ENCODE data around the gene MCTP2. TPM values are rescaled to one million over a fixed set of nuclear protein-coding genes. Genes with fewer than 3 reads are reported as not detected.
"Not testable (repeated sequence)": the region's sequence is repeated elsewhere in the genome, so short reads cannot be mapped to it uniquely, and the experiment has no call there.

MCTP2 gene
- polyA plus RNA-seq, 4 donors, result 4.1 to 11.7 (median 5.6) TPM

DNA sequence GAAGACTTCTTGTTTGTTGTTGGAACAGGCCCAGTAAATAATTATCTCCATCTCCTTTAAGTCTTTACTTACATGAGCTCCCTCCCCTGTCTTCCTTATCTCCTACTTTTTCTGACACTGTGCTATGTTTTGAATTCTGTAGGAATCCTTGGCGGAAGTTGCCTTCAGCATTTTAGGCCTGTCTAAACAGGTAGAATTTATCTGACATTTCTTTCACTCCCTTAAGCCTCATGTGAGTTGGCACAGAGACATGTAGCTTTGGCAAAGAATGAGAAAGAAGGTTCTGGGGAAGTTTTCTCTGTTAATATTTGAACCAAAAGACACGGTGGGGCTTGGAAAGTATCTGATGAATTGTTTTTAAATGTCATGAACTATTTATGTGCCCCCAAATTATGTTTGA lies 8.1 kb downstream of the MCTP2 start:
- H3K4me3 ChIP-seq (ENCODE audit: low read depth in 1 of 3, low read length in 3 of 3), result no peak overlapping the region
- WGBS, 3 donors, result 12 to 43% (median 33%) methylated on average over 2 of the region's 2 CpGs
- DNase-seq (no peak), FAIRE-seq (no peak)
- no peak overlapping the region for H3K27ac ChIP-seq (ENCODE audit: low read depth in 1 of 3, low read length in 2 of 3)
- peaks cover 2 to 13% (median 5%) of the 10 kb centered on the region in 3 donors for H3K4me1 ChIP-seq (ENCODE audit: control insufficient read depth in 3 of 3, insufficient read depth in 2 of 3, low read depth in 1 of 3, low read length in 2 of 3)
- H3K27me3 ChIP-seq (ENCODE audit: control insufficient read depth in 3 of 3, insufficient read depth in 3 of 3, low read length in 3 of 3), result no peaks in the 10 kb centered on the region
- no peaks in the 10 kb centered on the region for H3K9me3 ChIP-seq (ENCODE audit: control insufficient read depth in 2 of 2, insufficient read depth in 1 of 2, low read depth in 1 of 2, low read length in 1 of 2)
- no peaks in the 10 kb centered on the region for H3K36me3 ChIP-seq (ENCODE audit: control insufficient read depth in 3 of 3, insufficient read depth in 2 of 3, low read depth in 1 of 3, low read length in 3 of 3)

DNA sequence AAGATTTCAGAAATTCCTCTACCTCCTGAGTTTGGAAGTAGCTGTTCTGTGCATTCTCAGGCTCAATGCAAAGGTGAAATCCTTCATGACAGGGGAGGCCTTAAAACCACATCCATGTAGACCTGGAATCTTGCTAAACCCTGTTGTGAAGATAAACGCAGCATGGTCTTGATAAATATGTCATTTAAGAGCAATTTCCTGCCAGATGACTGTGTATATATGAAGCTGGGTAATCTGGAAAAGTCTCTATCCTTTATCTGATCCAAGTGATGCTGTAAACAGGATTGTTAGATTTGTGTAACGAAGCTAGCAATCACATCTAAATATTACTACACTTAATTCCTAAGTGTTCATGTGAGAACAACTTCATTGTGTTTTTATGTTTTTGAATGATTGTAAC lies 9.1 kb downstream of the MCTP2 start:
- FAIRE-seq, result no peak

DNA sequence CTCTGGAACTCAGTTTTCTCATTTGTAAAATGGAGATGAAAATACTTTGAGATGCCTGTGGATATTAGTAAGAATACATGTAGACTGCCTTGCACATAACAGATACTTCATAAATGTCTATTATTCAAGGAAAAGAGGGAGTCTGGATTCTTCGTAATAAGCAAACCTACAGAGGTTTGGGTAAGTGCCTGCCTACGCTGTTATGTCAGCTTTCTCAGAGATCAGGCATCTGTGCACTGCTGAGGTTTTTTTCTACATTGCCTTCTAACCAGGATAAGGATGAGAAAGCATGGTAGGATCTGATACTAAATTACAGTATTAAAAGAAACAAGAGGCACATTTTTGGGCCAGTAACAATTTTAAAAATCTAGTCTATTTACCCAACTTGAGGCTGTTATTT lies 10.9 kb downstream of the MCTP2 start:
- WGBS, 3 donors, result 91 to 98% (median 94%) methylated on average over 2 of the region's 2 CpGs
- no peaks in the 10 kb centered on the region for H3K36me3 ChIP-seq (ENCODE audit: control insufficient read depth in 3 of 3, insufficient read depth in 2 of 3, low read depth in 1 of 3, low read length in 3 of 3)
- H3K27me3 ChIP-seq (ENCODE audit: control insufficient read depth in 3 of 3, insufficient read depth in 3 of 3, low read length in 3 of 3), result no peaks in the 10 kb centered on the region
- H3K27ac ChIP-seq (ENCODE audit: low read depth in 1 of 3, low read length in 2 of 3), result no peak overlapping the region
- FAIRE-seq (no peak), DNase-seq (no peak)
- no peak overlapping the region for H3K4me3 ChIP-seq (ENCODE audit: low read depth in 1 of 3, low read length in 3 of 3)
- H3K9me3 ChIP-seq (ENCODE audit: control insufficient read depth in 2 of 2, insufficient read depth in 1 of 2, low read depth in 1 of 2, low read length in 1 of 2), result no peaks in the 10 kb centered on the region
- H3K4me1 ChIP-seq (ENCODE audit: control insufficient read depth in 3 of 3, insufficient read depth in 2 of 3, low read depth in 1 of 3, low read length in 2 of 3), result peaks cover 2 to 9% (median 5%) of the 10 kb centered on the region in 3 donors

More for the DNA sequence above, 9.1 kb downstream of the MCTP2 start:
- Histone ChIP-seq H3K9me3 (ENCODE audit: control insufficient read depth in 2 of 2, insufficient read depth in 1 of 2, low read depth in 1 of 2, low read length in 1 of 2) (no peaks in the 10 kb centered on the region), H3K4me1 (ENCODE audit: control insufficient read depth in 3 of 3, insufficient read depth in 2 of 3, low read depth in 1 of 3, low read length in 2 of 3) (peaks cover 2 to 11% (median 5%) of the 10 kb centered on the region in 3 donors), H3K4me3 (ENCODE audit: low read depth in 1 of 3, low read length in 3 of 3) (no peak overlapping the region), H3K27ac (ENCODE audit: low read depth in 1 of 3, low read length in 2 of 3) (no peak overlapping the region), H3K36me3 (ENCODE audit: control insufficient read depth in 3 of 3, insufficient read depth in 2 of 3, low read depth in 1 of 3, low read length in 3 of 3) (no peaks in the 10 kb centered on the region), H3K27me3 (ENCODE audit: control insufficient read depth in 3 of 3, insufficient read depth in 3 of 3, low read length in 3 of 3) (no peaks in the 10 kb centered on the region)
- no peak for DNase-seq
- WGBS, 3 donors, result 42 to 49% (median 43%) methylated on average over 2 of the region's 2 CpGs

DNA sequence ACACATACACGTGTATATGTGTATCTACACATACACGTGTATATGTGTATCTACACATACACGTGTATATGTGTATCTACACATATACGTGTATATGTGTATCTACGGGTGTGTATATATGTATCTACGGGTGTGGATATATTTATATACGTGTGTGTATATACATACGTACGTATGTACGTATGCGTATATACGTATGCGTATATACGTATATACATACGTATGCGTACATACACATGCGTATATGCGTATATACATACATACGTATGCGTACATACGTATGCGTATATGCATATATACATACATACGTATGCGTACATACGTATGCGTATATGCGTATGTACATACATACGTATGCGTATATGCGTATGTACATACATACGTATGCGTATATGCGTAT lies 11.6 kb downstream of the MCTP2 start:
- not testable (repeated sequence) for H3K36me3 ChIP-seq (ENCODE audit: control insufficient read depth in 3 of 3, insufficient read depth in 2 of 3, low read depth in 1 of 3, low read length in 3 of 3); H3K27me3 ChIP-seq (ENCODE audit: control insufficient read depth in 3 of 3, insufficient read depth in 3 of 3, low read length in 3 of 3); DNase-seq; H3K27ac ChIP-seq (ENCODE audit: low read depth in 1 of 3, low read length in 2 of 3); H3K4me3 ChIP-seq (ENCODE audit: low read depth in 1 of 3, low read length in 3 of 3); H3K9me3 ChIP-seq (ENCODE audit: control insufficient read depth in 2 of 2, insufficient read depth in 1 of 2, low read depth in 1 of 2, low read length in 1 of 2)
- WGBS, 3 donors, result 98% methylated on average over 33 of the region's 33 CpGs
- H3K4me1 ChIP-seq (ENCODE audit: control insufficient read depth in 3 of 3, insufficient read depth in 2 of 3, low read depth in 1 of 3, low read length in 2 of 3), result peaks cover 3 to 12% (median 5%) of the 10 kb centered on the region in 3 donors
- peak; percentile 68 for FAIRE-seq

DNA sequence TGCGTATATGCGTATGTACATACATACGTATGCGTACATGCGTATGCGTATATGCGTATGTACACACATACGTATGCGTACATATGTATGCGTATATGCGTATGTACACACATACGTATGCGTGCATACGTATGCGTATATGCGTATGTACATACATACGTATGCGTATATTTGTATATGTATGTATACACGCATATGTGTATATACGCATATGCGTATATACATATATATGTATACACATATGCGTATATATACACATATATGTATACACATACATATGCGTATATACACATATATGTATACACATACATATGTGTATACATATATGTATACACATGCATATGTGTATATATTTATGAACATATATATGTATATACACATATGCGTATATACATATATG lies 12.1 kb downstream of the MCTP2 start:
- FAIRE-seq, result no peak
- Histone ChIP-seq H3K4me1 (ENCODE audit: control insufficient read depth in 3 of 3, insufficient read depth in 2 of 3, low read depth in 1 of 3, low read length in 2 of 3) (peaks cover 5 to 12% (median 6%) of the 10 kb centered on the region in 3 donors), H3K27ac (ENCODE audit: low read depth in 1 of 3, low read length in 2 of 3) (no peak overlapping the region), H3K9me3 (ENCODE audit: control insufficient read depth in 2 of 2, insufficient read depth in 1 of 2, low read depth in 1 of 2, low read length in 1 of 2) (no peaks in the 10 kb centered on the region), H3K36me3 (ENCODE audit: control insufficient read depth in 3 of 3, insufficient read depth in 2 of 3, low read depth in 1 of 3, low read length in 3 of 3) (no peaks in the 10 kb centered on the region), H3K4me3 (ENCODE audit: low read depth in 1 of 3, low read length in 3 of 3) (no peak overlapping the region), H3K27me3 (ENCODE audit: control insufficient read depth in 3 of 3, insufficient read depth in 3 of 3, low read length in 3 of 3) (no peaks in the 10 kb centered on the region)
- no peak for DNase-seq
- WGBS, 3 donors, result 98% methylated on average over 24 of the region's 24 CpGs

DNA sequence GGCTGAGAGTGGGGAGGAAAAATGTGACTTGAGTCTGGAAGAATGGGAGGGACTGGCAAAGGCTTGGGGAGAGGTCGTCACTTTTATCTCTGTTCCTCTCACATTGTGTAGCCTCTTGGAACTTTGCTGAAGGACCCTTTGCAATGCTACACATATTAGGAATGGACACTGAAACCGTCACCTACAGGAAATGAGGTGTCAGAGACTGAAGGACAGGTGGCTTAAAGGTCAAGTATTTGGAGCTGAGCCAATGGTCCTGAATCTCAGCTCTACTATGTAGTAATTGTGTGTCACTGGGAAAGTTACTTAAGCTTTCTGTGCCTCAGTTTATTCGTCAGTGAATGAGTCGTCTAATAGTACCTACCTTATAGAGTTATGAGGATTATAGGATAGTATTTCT lies 14.7 kb downstream of the MCTP2 start:
- H3K4me1 ChIP-seq (ENCODE audit: control insufficient read depth in 3 of 3, insufficient read depth in 2 of 3, low read depth in 1 of 3, low read length in 2 of 3), result peaks cover 5 to 8% (median 6%) of the 10 kb centered on the region in 3 donors
- no peak overlapping the region for H3K27ac ChIP-seq (ENCODE audit: low read depth in 1 of 3, low read length in 2 of 3)
- FAIRE-seq (no peak), DNase-seq (no peak)
- H3K4me3 ChIP-seq (ENCODE audit: low read depth in 1 of 3, low read length in 3 of 3), result no peak overlapping the region
- WGBS, 3 donors, result 78 to 82% (median 80%) methylated on average over 4 of the region's 4 CpGs
- no peaks in the 10 kb centered on the region for H3K36me3 ChIP-seq (ENCODE audit: control insufficient read depth in 3 of 3, insufficient read depth in 2 of 3, low read depth in 1 of 3, low read length in 3 of 3)
- no peaks in the 10 kb centered on the region for H3K9me3 ChIP-seq (ENCODE audit: control insufficient read depth in 2 of 2, insufficient read depth in 1 of 2, low read depth in 1 of 2, low read length in 1 of 2)
- H3K27me3 ChIP-seq (ENCODE audit: control insufficient read depth in 3 of 3, insufficient read depth in 3 of 3, low read length in 3 of 3), result no peaks in the 10 kb centered on the region

DNA sequence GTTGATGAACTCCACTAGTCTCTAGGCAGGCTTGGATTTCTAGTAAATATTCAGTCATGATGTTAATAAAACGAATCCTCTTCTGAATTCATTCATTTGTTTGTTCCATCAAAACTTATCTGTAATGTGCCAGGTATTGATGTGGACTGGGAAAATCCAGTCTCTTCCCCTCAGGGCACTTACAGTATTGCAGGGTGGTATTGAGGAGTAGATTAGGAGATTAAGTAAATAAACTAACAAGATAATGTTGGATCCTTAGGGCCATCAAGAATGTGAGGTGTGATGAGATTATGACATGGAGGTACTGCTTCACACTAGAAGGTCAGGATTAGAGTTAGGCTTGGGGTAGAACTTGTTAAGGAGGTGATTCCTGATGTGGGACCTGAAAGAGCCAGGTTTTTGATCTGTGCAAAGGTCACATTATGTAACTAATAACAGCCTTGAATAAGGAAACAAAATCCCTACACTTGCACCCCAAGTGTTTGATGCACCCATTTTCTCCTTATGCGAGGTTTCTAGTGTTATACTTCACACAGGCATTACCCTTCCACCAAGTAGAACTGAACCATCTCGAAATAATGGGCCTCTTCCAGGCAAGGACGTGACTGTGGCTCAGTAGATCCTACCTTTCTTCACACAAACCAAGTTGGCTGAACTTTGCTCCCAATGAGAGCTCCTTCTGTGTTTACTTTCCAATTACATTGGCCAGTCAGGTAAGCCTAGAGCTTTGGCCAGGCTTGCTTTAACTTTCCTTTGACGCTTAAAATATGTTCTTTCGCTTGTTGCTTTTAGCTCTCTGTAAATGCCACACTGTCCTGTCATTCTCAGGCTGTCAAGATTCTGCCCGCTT lies 16.7 kb downstream of the MCTP2 start:
- Histone ChIP-seq H3K36me3 (ENCODE audit: control insufficient read depth in 3 of 3, insufficient read depth in 2 of 3, low read depth in 1 of 3, low read length in 3 of 3) (no peaks in the 10 kb centered on the region), H3K4me3 (ENCODE audit: low read depth in 1 of 3, low read length in 3 of 3) (no peak overlapping the region), H3K9me3 (ENCODE audit: control insufficient read depth in 2 of 2, insufficient read depth in 1 of 2, low read depth in 1 of 2, low read length in 1 of 2) (peaks cover 0 to 3% of the 10 kb centered on the region in 2 donors), H3K27me3 (ENCODE audit: control insufficient read depth in 3 of 3, insufficient read depth in 3 of 3, low read length in 3 of 3) (no peaks in the 10 kb centered on the region), H3K27ac (ENCODE audit: low read depth in 1 of 3, low read length in 2 of 3) (peak overlapping the region; percentile 22 to 69 (median 36)), H3K4me1 (ENCODE audit: control insufficient read depth in 3 of 3, insufficient read depth in 2 of 3, low read depth in 1 of 3, low read length in 2 of 3) (peaks cover 4 to 10% (median 9%) of the 10 kb centered on the region in 3 donors)
- 19 to 66% (median 39%) methylated on average over 7 of the region's 7 CpGs for WGBS, 3 donors
- peak; percentile 79 to 92 for DNase-seq
- FAIRE-seq, result no peak

DNA sequence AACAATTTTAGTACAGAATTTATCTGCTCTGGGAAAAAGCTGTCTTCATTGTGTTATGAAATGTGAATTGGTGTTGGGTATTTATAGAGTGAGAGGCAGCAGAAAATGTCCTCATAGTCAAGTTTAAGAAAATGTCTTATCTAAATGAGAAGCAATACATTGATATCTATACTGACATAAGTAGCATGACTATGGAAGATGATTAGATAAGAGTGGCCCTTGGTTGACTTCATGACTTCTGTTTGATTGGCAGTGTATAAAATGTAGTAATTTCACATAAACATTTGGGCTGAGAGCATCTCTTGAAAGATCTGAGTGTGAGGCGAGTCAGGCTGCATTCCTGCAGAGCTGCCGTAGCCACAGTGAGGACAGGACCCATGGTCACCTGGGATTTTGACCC lies 19.4 kb downstream of the MCTP2 start:
- FAIRE-seq (no peak), DNase-seq (no peak)
- Histone ChIP-seq H3K4me1 (ENCODE audit: control insufficient read depth in 3 of 3, insufficient read depth in 2 of 3, low read depth in 1 of 3, low read length in 2 of 3) (peaks cover 8 to 20% (median 15%) of the 10 kb centered on the region in 3 donors), H3K27ac (ENCODE audit: low read depth in 1 of 3, low read length in 2 of 3) (no peak overlapping the region), H3K9me3 (ENCODE audit: control insufficient read depth in 2 of 2, insufficient read depth in 1 of 2, low read depth in 1 of 2, low read length in 1 of 2) (peaks cover 0 to 3% of the 10 kb centered on the region in 2 donors), H3K4me3 (ENCODE audit: low read depth in 1 of 3, low read length in 3 of 3) (no peak overlapping the region), H3K27me3 (ENCODE audit: control insufficient read depth in 3 of 3, insufficient read depth in 3 of 3, low read length in 3 of 3) (no peaks in the 10 kb centered on the region), H3K36me3 (ENCODE audit: control insufficient read depth in 3 of 3, insufficient read depth in 2 of 3, low read depth in 1 of 3, low read length in 3 of 3) (no peaks in the 10 kb centered on the region)
- WGBS, 3 donors, result 75 to 86% (median 80%) methylated on average over 2 of the region's 2 CpGs

Data from small intestine (tissue), 7 donors.